ENCODE results near the gene NEB.
"Not testable (repeated sequence)": the region's sequence is repeated elsewhere in the genome, so short reads cannot be mapped to it uniquely, and the experiment has no call there.

NEB gene

DNA sequence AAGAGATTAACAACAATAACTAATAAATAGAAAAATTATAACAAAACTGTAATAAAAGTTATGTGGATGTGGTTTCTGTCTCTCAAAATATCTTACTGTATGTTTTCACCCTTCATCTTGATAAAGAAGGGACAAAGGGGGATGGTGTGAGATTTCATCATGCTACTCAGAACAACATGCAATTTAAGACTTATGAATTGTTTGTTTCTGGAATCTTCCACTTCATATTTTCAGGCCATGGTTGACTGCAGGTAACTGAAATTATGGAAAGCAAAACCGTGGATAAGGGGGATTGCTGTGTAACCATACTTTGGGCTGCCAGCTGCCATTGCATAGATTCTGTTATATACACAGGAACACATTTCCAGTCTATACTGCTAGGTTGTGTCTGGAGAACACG, 45.6 kb downstream of the NEB start:
- no peak for DNase-seq

DNA sequence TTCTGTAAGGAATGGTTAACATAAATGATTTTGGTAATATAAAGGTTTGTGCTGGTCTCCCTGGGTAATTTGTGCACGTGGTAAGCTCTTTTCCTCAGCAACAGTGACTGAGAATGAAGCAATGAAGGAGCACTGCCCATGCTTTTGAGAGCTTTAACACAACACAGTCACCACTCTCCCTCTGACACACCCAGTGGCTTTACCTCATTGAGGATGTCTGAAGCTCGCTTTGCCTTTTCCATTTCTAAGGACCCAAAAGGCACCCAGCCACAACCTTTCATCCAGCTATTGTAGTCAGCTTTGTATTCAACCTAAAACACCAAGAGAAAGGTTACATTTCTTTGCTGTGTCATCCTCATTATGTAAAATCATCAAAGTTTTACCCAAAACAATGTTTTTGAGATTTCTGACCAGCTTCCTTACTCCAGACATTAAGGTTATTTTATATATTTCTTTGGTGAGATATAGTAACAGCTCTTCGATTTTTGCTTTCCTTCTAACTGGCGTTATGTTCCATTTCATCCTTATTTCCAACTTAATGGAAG, 51.7 kb downstream of the NEB start:
- DNase-seq = no peak

DNA sequence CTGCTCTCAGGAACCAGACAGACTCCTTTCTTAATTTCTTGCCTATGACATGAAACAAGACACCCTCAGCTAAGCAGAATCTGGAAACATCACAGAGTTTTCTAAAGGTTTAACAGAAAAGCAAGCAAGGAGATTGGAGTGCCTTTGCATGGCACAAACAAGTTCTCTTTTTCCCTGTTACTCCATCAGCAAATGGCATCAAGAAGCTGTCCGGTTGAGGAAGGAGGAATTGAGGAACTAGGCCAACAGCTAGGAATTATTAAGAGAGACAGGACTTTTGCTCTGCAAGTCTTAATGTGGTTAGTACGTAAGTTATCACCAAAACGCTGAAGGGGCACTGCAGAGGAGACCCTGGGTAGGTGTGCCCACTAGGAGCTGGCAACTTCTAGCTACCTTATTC, 53.2 kb downstream of the NEB start:
- no peak for DNase-seq

DNA sequence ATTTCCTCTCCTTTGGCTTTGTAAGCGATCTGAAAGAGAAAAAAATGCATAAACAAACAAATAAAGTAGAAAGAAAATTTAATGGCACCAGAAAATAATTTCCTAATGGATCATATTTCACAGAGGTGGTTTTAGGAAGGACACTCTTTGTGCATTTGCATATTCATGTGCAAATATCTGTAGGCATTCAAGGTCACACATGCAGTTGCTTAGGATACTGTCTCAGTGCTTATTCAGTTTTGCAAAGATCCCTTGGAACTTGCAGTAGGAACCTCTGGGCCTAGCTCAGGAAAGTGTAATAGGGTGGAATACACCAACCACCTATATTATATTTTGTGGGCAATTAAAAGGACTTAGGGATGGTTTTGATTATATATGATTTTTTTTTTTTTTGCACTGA, 54.3 kb downstream of the NEB start:
- DNase-seq = no peak

DNA sequence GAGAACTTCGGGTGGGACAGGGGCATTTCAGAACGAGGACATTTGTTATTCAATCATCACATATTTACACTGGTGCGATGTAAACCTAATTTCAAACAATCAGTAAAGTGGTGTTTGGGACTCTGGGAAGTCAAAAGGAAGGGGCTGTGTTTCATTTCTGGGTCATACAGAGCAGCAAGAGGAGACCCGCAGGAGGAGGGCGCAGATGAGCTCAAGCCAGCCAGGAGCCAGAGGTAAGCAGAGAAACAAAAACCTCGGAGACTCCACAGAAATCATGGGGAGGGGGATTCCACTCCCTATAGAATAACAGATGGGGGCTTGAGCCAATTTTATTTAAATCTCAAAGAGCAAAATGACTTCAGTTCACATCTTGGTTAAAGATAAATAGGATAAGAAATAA, 55.4 kb downstream of the NEB start:
- no peak for DNase-seq

DNA sequence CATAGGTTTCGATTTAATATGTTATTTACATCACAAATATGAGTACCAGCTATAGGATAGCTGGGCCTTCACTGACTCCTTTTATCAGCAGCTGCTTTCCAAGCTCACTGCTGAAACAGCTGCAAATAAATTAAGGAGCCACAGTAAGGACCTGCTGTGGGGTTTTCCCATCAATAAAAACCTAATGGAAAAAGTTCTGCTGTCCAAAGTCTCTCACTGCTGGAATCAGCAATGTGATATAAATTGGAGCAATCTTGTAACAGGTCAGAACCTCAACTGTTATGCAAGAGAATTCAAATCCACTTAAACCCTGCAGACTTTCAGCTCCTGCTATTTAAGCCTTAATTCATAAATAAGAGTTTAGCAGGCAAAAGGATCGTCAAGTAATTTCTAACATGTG, 61.3 kb downstream of the NEB start:
- no peak for DNase-seq

DNA sequence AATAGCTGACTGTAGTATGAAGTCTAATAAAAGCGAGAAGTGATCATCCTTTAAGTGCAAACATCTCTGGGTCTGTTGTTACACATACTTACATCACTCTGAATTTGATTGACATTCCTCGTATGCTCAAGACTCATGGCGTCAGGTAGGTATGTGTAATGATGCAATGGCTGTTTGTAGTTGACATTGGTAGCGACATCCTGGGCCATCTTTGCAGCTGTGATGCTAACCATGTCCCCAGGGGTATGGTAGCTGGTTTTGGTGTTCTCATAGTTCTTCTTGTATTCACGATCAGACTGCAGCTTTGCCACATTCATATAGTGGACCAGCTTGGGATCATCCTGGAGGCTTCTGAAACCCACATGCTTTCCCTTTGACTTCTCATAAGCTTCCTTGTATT, 62.0 kb downstream of the NEB start:
- no peak for DNase-seq

DNA sequence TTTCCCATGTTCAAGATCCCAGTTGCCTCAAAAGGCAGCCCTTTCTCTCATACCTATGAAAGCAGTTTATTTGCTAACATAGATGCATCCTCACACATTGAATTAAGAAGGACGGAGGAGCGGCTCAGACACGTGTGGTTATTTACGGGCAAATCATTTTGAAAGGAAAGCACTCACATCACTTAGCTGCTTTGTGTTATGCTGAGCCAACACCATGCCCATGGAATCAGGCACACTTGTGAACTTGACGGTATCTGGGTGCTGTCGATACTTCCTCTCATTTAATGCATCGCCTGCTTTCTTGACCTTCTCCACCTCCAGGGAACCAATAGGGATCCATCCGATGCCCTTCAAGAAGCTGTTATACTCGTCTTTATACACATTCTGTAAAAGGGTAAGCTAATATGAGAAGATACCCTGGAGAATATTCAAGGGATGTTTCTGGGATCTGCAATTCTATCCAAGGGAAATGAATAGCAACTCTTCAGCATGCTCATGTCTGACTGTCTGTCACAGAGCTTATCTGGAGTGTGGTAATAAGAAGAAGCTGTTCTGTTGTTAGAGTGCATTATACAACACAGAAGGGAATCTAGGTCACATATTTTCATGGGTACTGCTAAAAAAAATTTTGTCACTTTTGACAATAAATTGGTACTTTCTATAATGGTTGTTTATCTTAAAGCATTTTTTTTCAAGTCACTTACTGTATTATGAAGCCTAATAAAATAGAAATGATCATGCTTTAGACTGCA, 63.3 kb downstream of the NEB start:
- DNase-seq = no peak

DNA sequence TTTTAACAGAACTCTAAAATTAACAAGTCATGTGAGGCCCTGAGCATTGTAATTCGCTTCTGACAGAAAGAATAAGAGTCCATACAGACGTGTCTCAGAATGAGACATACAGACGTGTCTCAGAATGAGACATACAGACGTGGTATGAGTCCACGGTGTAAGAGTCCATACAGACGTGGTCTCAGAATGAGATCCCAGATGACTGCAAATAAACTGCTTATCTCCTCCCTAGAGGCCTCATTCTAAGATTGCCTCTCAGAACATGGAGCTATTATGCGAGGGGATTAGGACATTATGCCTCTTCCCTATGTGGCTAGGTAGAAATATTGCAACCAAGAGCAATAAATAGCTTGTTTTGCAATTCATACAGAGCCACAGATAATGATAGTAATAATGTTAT, 63.9 kb downstream of the NEB start:
- DNase-seq = no peak

DNA sequence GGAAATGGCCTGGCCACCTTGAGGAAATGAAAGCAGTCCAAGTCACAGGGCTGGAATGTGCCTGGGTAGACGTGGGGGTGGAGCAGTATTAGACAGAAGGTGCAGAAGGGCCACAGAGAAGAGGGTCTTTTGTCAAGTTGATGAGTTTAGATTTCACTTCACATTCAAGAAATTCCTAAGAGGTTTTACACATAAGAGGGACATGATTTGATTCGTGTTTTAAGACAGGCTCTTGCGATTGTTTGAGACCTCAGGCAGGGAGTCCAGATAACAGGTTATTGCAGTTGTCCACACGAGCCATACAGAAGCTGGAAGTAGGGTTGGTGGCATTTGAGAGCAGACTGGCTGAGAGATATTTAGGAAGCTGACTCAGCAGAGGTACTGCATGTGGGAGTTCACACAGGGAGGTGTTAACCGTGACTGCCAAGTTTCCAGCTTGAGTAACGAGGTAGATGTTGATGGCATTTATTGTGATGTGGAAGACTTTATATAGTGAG, 64.6 kb downstream of the NEB start:
- no peak for DNase-seq

DNA sequence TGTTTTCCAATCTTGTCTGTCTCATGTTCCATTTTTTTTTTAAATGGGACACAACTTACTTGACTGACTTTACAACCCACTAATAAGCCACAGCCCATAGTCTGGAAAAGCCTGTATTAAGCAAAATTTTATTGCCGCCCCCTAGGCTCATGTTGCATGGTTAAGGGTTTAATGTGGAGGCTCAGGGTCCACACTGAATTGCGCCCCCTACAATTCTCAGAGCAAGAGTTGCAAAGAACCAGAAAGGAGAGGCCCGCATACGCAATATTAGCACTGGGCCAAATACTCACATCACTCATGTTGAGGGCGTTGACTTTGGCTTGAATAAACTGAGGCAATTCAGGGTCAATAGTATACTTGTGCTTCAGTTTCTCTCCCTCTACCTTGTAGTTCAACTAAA, 65.5 kb downstream of the NEB start:
- DNase-seq = no peak

DNA sequence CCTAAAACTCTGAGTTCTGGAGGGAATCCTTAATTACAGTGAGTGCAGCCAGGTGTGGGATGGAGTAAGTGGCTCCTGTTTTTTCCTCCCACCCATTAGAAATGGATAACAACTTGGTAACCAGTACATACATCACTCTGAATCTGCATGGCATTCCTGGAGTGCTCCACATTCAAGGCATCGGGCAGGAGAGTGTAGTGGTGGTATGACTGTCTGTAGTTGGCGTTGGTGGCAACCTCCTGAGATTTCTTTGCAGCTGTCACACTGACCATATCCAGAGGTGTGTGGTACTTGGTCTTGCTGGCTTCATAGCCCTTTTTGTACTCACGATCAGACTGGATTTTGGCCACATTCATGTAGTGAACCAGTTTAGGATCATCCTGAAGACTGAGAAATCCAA, 68.3 kb downstream of the NEB start:
- DNase-seq = no peak

DNA sequence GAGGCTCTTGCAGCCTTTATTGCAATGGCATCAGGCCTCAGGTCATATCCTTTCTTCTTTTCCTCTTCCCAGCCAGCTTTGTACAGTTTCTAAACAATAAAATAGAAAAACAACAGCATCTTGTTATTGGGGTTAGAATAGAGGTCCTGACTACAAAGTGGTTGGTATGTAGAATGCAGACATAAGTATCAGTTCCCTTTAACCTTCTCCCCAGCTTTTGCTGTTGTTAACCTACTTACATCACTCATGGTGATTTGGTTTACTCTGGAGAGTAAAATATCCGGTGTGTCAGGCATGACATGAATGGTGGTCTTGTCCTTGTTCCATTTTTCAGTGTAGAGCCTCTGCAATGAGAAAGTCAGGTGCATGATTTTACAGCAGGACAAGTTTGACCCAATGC, 69.8 kb downstream of the NEB start:
- no peak for DNase-seq

DNA sequence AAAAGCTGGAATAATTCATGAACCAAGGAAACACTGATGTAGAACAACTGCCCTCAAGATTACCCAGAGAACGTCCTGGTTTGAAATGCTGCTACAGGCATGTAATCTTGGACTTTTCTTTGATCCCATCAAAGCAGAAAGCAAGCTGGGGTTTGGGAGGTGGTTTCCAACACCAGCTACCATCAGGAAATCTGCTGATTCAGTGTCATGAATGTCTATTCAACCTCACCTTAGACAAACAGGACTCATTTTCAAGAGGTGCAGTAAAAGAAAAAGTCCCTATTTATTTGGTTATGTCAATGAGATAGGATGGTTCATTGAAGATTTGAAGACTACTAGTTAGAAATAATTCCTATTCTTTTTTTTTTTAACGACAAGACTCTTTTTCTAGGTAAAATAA, 72.7 kb downstream of the NEB start:
- no peak for DNase-seq

DNA sequence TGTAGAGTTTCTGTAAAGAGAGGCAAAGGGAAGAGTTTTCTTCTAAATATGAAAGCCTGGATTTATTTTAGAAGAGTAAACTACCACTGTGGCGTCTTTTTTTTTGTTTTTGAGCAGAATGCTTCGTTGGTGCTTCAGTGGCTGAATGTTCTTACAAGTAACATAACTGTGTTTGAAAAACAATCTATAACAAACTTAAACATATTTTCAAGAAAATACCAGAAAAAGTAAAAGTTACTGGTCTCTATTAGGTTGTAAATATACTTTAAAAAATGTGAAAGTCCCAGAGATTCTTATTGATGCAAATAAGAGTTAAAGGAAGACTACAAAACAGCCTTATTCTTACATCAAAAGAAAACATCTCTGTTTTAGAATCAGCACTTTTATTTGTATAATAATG, 76.2 kb downstream of the NEB start:
- no peak for DNase-seq

DNA sequence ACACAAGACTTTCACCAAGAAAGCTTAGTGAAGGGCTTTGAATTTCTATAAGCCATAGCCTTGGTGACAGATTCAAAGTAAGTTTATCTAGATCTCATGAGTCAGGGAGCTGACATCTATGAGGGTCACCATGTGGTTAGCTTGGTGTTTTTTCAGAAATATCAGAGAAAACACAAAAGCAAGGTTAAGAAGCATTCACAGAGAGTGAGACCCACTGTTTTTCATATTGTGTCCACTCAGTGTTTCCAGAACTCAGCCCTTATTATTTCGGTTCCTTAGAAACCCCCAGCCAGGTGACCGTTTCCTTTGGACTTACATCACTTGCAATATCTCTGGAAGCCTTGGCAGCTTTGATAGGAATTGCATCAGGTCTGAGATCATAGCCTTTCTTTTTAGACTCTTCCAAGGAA, 76.6 kb downstream of the NEB start:
- DNase-seq = no peak

DNA sequence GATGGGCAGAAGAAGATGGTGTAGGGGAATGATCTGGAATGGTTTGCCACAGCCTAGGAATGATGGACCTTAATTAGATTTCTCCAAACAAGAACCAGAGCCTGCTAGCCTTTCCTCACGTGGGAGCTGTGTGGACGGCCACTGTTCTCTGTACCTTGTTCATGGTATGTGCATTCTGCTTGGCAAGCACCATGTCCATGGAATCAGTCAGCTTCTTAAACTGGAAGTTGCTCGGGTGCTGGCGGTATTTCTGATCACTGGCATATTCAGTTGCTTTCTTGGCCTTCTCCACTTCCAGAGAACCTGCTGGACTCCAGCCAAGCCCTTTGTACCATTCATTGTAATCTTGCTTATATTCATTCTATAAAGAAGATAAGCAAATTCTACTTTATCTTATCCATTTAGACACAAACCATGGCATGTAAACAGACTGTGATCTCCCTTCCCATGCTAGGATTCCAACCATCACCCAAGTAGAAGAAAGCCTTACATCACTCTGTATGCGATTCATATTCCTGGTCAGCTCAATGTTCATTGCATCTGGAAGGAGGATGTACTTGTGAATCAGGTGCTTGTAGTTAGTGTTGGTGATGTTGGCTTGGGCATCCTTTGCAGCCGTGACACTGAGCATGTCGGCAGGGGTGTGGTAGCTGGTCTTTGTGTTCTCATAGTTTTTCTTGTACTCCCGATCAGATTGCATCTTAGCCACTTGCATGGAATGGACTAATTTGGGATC, 78.4 kb downstream of the NEB start:
- DNase-seq = no peak

DNA sequence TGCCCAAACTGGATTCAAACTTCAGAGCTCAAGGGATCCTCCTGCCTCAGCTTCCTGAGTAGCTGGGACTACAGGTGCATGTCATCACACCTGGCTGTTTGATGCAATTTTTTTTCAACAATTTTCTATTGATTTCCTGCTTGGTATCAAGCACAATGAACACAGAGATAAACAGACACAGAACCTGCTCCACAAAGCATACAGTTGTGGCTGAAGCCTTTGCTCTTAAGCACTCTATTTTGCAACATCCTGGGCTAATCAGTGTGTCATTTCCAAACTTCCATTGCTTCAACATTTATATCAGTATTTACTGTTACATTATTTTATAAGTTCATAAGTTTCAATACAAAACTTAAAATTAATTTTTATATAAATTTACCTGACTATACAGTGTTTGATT, 79.4 kb downstream of the NEB start:
- no peak for DNase-seq

DNA sequence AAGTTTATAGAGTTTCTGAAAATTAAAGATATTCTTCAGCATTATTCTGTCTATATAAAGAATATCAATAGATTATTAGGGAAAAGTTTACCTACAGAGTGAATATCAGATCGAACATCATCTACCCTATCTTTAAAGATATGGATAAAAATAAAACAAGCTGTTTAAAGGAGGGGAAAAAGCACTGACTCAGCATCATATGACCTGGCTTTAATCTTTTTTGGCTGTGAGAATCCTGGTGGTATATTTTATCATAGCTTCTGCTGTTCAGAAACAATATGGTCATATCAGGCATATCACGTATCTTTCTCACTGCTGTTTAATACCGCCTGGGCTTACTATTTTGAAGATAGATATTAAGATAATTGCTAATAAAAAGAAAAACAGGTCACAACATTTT, 80.2 kb downstream of the NEB start:
- no peak for DNase-seq

DNA sequence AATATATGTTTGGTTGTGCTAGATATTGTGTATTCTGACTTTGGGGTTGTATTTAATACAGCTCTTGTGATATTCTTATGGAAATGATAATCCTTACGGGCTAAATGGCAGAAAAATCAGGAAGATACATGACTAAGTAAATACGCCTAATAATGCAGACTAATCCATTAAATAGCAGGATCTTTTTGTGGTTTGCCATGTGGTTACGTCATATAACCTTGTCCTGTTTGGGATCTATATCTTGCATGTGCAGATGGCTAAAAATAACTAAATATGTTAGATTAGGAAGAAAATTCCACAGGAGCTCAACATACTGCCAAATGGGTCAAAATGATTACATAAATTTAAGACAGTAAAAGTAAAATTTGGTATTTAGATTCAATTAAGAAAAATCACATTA, 83.0 kb downstream of the NEB start:
- no peak for DNase-seq

DNA sequence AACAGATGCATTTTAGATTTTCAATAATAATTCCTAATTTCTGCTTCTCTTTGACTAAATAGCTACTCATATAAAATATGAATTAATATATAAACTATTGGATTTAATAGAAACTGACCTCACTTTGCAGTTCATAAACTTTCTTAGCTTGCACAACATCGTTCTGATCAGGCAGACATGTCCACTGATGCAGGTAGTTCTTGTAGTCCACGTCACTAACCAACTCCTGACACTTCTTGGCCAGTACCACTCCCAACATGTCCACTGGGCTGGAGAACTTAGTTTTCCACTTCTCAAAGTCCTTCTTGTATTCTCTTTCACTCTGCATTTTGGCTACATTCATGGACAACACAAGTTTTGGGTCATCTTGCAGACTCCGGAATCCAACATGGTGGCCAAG, 83.8 kb downstream of the NEB start:
- no peak for DNase-seq

DNA sequence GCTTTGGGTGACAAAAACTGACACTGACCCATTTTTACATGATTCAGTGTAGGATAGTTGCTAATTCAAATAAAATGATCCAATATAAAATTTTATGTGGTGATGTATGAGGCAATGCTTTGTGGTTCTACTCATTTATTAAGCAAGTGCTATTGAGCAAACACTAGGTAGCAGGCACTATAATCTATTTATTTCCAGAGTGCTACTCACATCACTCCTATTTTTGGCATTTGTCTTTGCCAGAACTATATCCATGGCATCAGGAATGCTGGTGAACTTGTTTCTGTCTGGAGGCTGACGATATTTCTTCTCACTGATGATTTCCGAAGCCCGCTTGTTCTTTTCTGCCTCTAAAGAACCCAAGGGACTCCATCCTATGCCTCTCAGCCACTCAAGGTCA, 84.3 kb downstream of the NEB start:
- DNase-seq = no peak

DNA sequence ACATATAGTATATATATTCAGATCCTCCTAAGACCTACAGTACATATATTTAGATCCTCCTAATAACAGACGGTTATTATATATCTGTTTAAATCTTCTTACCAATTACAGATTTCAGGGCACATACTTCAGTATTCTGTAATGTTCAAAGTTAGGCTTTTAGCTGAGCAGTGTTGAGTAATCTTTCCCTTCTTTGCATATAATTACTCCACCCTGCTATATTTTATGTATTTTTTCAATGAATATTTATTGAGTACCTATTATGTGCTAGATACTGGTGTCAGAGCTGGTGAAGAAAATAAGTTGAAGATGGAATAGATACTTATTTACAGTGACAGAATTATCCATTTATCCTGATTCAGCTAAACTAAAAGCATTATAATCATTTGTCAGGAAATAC, 84.9 kb downstream of the NEB start:
- no peak for DNase-seq

DNA sequence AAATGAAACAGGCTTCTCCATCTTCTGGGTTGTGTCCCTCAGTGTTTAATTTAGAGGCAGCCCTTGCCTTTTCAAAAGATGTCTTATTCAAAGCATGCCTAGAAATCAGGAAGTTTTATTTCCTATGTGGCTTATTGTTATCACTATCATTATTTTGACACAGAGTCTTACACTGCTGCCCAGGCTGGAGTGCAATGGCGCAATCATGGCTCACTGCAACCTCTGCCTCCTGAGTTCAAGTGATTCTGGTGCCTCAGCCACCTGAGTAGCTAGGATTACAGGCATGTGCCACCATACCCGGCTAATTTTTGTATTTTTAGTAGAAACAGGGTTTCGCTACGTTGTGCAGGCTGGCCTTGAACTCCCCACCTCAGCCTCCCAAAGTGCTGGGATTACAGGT, 87.8 kb downstream of the NEB start:
- DNase-seq = not testable (repeated sequence)
